NCI-H2227 treated with DMSO at 0.1 percent for 48 hours (cell line): ENCODE results near the gene SLC6A2.
A peak's percentile ranks its signal among the peaks of the same experiment; 100 is the strongest.

Experiments used
- DNase-seq: peaks from one replicate; lab custom pipeline; 2025; lab: John Stamatoyannopoulos, UW

The SLC6A2 gene

GRCh38 chr16:55671974-55672280 lies 16.1 kb downstream of the SLC6A2 start:
- DNase-seq = no peak

- no peak for DNase-seq
Observed at GRCh38 chr16:55672471-55672870, 16.7 kb downstream of the SLC6A2 start.

DNA sequence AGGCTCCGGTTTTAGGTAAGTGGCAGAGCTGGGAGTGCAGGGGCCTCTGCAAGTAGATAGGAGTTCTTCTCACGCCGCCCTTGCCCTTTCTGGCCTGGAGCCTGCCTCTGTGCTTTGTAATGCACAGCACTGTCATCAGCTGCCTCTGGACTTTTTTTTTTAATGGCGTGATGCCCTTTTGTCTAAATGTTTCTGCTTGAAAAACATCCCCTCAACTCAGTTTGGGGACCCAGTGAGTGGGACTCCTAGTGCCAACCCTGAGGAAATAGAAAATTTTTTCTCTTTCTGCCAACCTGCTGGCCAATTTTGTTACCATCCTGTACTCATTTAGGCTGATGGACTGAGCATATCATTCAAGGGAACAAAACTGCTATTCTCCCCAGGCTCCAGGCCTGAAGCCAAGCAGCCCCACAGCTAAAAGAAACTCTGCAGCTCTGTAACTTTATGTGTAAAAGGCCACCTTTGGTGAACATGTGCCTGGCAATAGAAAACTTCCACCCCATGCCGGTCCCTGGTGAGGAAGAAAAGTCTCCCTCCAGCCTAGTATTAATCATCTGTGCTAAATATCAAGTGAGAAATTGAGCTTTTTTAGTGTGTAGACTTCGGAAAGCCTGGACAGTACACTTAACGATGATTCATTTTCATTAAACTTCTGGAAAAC lies 22.5 kb downstream of the SLC6A2 start:
- DNase-seq = no peak

DNA sequence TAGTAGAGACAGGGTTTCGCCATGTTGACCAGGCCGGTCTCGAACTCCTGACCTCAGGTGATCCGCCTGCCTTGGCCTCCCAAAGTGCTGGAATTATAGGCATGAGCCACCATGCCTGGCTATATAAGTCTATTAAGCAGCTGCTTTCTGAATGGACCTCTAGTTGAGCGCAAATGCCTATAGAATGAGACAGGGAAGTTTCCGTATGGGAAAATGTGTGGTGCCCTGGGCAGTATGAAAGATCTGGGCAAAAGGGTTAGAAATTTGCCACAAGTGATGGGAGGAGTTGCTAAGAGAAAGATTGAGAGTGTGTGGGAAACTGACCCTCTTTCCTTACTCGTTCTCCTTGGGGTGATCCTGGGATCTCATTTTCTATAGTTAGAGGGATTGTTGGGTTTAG lies 26.3 kb downstream of the SLC6A2 start:
- DNase-seq = no peak

GRCh38 chr16:55685973-55686372 lies 30.2 kb downstream of the SLC6A2 start:
- no peak for DNase-seq

GRCh38 chr16:55686671-55687070 lies 30.9 kb downstream of the SLC6A2 start:
- DNase-seq = no peak

DNA sequence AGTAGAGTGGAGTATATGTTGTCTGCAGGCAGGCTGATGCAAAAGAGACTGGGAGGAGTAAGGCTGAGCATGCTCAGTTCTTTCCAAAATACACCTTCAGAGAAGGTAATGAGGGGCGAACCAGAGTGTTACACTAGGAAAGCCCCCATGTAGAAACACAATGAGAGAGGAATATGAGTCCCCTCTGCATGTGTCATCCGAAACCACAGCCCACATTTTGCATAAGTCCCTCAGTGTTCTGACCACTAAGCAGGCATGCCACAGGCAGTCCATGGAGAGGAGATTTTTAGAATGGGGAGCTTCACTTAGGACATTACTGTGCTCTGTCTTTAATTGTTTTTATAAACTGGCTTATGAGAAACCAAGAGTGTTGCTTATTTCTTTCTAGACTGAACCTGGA lies 32.0 kb downstream of the SLC6A2 start:
- DNase-seq = no peak

- DNase-seq = no peak
Observed at GRCh38 chr16:55690841-55691240, 35.1 kb downstream of the SLC6A2 start.

DNA sequence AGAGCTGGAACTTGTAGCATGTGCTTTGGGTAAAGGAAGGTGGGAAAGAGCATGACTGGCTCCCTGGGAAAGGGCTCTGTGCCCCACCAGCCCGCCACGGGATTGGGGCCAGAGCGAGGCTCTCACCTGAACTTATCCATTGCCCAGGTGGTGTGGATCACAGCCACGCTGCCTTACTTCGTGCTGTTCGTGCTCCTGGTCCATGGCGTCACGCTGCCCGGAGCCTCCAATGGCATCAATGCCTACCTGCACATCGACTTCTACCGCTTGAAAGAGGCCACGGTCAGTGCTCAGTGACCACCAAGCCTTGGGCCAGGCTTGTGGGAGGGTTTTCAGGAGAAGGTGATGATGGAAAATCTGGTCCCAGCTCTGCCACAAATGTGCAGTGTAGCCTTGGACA lies 36.0 kb downstream of the SLC6A2 start:
- DNase-seq = no peak

DNA sequence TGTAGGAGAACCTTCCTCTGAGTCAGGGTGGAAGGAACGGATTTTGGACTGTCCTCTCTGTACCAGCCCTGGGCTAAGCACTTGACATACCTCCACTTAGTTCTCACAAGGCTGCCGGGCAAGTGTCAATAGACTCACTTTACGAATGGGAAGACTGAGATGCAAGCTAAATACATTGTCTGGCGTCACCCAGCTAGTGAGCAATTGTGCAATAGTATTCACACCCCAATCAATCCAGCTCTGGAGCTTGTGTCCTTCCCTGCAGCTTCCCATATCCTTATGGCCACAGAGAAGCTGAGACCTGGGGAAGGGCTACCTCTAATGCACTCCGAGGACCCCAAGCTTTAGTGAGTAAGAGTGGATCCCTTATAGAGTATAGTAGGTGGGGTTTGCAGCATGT lies 39.8 kb downstream of the SLC6A2 start:
- no peak for DNase-seq

DNA sequence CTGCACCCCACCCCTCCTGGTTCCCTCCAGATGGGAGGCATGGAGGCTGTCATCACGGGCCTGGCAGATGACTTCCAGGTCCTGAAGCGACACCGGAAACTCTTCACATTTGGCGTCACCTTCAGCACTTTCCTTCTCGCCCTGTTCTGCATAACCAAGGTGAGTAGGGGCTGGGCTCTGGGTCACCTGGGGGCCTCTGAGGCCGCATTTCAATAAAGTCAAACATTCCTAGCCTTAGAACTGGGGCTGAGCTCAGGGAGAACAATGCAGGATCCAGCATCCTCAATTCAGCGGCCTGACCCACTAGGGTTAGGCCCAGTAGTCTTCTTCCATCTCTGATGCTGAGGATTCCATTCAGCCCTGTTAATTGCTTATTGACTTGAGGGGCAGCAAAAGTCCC lies 42.1 kb downstream of the SLC6A2 start:
- DNase-seq = no peak

DNA sequence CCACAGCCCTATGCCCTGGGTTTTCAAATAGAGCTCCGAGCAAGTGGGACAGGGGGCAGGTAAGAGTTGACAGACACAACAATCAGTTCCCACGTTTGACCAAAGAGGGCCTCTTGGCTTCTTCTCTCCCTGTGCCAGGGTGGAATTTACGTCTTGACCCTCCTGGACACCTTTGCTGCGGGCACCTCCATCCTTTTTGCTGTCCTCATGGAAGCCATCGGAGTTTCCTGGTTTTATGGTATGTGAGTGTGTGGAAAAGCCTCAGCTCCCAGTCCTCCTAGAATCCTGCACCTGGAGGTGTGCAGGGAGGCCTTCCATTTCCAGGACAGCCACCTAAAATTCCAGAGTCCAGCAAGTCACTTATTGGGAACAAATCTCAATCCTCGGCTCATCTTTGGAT lies 42.5 kb downstream of the SLC6A2 start:
- DNase-seq = no peak

- DNase-seq = no peak
Observed at GRCh38 chr16:55698946-55699345, 43.2 kb downstream of the SLC6A2 start.

DNA sequence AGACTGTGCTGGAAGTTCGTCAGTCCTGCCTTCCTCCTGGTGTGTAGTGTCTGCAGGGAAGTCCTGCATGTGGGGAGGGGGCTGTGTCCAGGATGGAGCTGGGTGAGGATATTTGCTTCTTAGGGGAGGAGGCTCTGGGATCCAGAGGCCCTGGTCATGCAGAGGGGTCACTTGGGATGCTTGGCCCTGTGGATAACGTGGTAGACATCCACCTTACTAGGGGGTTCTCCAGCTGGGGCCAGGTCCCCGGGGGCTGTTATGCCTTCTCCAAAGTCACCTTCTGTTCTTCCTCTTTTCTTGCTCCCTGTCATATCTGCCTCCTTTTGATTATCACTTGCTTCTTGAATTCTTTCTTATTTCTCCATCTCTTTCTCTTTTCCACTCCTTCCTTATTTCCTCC lies 43.8 kb downstream of the SLC6A2 start:
- DNase-seq = no peak

DNA sequence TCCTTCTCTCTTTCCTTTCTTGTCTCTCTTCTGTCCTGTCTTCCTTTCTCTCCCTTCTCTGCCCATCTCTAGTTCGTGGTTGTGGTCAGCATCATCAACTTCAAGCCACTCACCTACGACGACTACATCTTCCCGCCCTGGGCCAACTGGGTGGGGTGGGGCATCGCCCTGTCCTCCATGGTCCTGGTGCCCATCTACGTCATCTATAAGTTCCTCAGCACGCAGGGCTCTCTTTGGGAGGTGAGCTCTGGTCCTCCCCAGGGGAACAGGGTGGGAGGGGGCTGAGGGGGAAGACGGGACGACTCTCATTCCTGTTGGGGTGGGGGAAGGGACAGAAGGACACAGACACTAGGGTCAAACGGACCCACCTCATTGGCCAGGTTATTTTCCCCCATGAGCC lies 44.3 kb downstream of the SLC6A2 start:
- no peak for DNase-seq

DNA sequence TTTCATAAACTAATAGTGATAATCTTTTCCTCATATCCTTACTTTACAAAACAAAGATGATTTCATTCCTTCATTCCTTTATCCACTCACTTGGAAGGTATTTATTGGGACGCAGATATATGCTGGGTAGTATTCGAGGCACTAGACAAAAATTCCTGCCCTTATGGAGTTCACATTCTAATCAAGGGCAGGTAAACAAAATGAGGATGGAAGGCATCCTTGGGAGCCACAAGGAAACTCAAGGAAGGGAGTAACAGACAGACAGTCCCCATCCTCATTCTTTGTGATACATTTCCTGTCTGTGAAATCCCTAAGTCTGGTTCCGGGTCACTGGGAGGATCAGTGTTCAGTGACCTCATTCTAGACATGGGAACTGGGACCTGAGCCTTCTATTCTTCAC lies 45.2 kb downstream of the SLC6A2 start:
- no peak for DNase-seq

DNA sequence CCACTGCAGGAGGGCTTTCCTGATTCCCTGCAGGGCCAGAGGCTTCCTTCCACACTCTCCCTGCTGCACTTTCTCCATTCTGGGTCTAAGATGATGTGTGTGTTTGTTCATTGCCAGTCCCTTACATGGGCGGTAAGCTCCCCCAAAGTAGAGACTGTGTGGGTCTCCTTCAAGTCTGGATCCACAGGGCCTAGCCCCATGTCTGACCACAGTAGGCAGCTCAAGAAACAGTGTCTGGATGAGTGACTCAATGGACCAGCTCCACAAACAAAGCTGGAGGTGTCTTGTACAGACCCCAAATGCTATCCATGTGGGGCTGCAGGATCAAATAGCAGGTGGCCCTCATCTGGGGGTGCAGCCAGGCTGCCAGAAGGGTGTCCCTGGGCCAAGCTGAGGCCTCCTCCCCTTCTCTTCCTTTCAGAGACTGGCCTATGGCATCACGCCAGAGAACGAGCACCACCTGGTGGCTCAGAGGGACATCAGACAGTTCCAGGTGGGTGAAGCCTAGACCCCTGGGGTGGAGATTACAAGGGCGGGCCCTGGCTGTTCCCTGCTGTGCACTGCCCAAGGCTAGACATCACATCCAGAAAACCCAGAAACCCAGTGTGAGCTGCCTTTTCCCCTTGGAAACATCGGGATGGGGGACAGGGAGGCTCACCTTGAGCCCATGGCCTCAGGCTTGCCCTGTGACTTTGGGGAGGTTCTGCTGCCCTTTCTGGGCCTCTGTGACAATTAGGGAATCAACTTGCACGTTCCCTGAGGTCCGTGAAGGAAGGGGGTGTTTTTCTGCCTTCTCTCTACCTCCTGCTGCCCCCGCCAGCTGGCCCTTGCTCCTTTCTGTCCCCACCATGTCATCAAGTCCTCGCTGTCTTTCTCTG lies 45.9 kb downstream of the SLC6A2 start:
- no peak for DNase-seq

- DNase-seq = peak; percentile 23
Observed at GRCh38 chr16:55703003-55704001, 47.5 kb downstream of the SLC6A2 start.

DNA sequence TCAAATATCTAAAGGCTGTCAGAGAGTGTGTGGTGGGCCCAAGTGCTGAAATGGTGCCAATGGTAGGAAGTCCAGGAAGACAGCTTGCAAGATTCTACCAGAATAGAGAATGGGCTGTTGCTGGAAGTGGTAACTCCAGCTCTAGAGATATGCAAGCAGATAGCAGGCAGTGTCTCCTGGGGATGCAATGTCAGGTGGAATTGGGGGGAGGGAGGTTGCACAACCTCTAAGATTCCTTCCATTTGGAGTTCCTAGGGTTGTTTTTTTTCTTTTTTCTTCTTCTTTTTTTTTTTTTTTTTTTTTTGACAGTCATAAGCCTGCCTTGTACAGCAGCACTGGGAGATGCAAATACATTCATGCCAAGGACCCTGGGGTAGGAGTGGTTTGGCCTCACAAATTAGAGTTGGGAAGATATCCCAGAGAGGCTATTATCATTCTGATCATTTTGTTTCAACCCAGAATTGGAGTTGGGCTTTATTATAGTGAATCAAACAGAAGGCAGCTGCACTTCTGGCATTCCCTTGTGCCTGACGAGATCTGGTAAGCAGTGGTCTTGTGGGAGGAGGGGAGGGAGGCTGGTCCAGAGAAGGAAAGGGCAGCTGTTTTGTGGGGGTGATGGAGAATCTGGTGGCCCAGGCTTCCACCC lies 51.1 kb downstream of the SLC6A2 start:
- DNase-seq = no peak

- DNase-seq = no peak
Observed at GRCh38 chr16:55709801-55710200, 54.0 kb downstream of the SLC6A2 start.

DNA sequence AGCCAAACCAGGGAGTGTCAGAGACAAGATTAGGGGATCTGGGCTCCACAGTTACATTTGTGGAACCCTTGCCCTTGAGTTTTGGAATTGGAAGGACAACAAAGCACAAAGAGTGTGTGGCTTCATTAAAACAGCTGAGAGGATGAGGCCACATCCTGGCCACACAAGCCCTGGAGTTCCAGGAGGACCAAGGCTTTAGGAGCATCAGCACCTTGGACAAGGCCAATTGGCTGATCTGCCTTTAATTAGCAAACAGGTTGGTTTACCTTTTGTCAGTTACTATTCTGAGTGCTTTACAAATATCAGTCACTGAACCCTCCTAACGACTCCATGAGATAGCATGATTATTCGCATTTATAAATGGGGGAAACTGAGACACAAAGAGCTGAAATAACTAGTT lies 54.7 kb downstream of the SLC6A2 start:
- no peak for DNase-seq
